IPS-18c (cell line): Measurements from ENCODE around the gene EVC2.

Experiments used
- H3K4me3 ChIP-seq: 2 replicates; pipeline ENCODE4 v1.7.0; 2013; ENCODE audit warnings: low read depth, mild to moderate bottlenecking, low read length, moderate library complexity; ENCODE audit not compliant: insufficient read depth
- H3K9me3 ChIP-seq: one replicate; pipeline ENCODE4 v1.6.1; 2013; ENCODE audit warnings: mild to moderate bottlenecking, low read length, moderate library complexity; ENCODE audit not compliant: control insufficient read depth, insufficient read depth

The EVC2 gene

DNA sequence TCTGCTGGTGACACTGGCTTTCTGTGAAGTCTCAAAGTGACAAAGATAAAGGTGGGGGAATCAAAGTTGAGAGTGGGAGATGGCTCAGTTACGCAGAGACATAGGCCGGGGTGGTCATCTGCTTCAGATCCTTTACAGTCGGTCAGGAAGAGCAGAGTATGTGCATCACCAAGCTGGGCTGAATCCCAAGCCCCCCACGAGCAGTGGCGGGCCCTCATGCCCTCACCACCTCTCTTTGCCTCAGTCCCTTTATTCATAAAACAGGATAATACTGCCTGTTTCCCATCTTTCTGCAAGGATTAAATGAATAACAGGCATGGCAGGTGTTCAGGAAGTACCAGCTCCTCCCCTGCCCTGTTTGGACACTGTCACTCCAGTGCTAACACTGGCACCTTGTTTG is 135.6 kb downstream of the EVC2 start:
- no peak overlapping the region for H3K4me3 ChIP-seq

DNA sequence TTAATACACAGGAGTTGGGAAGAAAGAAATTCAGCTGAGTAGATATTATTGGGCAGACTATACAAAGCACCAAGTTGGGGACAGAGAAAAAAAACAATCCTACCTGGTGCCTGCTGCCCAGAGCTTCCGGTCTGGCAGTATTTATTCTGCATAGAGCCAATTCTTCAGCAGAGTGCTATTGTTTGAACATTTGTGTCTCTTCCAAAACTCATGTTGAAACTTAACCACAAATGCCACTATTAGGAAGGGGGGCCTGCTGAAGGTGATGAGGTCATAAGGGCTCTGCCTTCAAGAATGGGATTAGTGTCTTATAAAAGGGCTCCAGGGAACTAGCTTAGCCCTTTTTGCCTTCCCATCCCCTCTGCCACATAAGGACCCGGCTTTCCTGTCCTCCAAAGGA is 136.2 kb downstream of the EVC2 start:
- H3K9me3 ChIP-seq = no peaks in the 10 kb centered on the region
- no peak overlapping the region for H3K4me3 ChIP-seq

More for the DNA sequence above, 135.6 kb downstream of the EVC2 start:
- H3K9me3 ChIP-seq = no peaks in the 10 kb centered on the region

DNA sequence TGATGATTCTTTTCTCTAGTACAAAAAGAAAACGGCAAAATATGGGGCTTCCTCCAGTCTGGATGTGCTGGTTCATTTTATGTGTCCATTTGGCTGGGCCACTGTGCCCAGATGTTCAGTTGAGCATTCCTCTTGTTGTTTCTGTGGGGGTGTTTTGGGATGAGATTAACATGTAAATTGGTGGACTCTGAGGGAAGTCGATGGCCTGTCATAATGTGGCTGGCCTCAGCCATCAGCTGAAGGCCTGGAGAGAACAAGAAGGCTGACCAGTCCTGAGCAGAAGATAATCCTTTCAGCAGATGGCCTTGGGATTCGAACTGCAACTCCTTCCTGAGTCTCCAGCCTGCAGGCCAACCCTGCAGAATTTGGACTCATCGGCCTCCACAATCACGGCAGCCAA is 136.7 kb downstream of the EVC2 start:
- H3K4me3 ChIP-seq = no peak overlapping the region

DNA sequence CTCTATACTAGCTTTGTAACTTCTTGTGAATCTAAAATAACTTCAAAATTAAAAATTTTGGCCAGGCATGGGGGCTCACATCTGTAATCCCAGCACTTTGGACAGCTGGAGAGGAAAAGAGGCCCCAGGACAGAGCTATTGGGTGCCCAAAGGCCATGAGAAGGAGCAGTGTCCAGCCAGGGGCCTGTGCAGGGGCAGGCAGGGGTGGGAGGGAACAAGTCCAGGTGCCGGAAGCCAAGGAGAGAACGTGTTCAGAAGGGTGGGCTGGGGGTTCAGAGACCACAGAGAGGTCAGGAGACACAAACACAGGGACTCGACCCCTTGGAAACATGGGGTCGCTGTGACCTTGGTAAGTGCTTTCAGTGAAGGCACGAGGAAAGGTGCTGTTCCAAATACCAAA is 138.9 kb downstream of the EVC2 start:
- Histone ChIP-seq H3K4me3 (no peak overlapping the region), H3K9me3 (no peaks in the 10 kb centered on the region)

More for the DNA sequence above, 136.7 kb downstream of the EVC2 start:
- H3K9me3 ChIP-seq = no peaks in the 10 kb centered on the region

DNA sequence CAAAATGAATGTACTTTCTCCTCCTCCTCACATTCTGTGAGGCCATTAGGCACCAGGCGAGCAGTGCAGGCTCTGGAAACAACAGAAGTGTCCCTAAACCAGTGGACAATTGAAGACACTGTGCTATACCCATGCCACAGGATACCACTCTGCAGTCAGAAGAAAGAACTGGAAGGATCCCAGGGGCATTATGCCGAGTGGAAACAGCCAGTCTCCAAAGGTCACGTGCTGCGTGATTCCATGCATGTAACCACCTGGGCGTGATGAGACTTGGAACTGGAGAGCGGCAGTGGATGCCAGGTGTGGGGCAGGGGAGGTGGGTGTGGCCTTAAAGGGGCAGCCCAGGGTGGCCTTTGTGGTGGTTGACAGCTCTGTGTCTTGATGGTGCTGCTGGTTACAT is 139.4 kb downstream of the EVC2 start:
- Histone ChIP-seq H3K9me3 (no peaks in the 10 kb centered on the region), H3K4me3 (no peak overlapping the region)

DNA sequence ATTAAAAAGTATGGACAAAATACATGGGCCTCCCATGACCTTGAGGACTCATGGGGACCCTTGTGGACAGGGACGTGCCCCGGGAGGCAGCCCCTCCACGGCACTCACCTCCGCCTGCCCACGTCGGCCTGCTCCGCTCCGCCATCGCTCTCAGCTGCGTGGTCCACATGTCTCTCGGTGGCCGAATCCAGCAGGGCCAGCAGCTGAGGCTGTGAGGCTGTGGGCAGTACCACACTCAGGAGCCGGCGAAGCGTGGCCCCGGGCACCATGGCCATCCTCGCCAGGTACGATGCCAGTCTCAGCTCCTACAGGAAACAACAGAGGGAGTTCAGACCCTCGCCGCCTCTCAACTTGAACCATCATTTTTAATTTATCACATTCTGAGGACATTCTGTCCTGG is 140.0 kb downstream of the EVC2 start:
- no peaks in the 10 kb centered on the region for H3K9me3 ChIP-seq
- H3K4me3 ChIP-seq = no peak overlapping the region

DNA sequence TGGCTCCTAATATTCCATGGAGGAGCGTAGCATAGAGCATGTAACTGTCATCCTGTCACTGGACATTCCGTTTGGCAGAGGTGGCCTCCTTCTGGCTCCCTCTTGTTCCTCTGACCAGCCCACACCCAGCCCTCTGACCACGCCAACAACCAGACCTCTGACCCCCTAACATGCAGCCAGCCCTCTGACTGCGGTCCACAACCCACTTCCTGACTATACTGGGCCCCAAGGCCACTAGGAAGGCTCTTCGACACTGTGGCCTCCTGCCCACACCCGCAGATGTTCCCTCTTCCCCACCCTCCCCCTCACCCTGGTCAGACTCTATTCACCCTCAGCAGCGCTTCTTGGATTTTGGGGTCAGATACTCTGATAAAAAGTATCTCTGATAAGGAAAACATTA is 141.4 kb downstream of the EVC2 start:
- Histone ChIP-seq H3K9me3 (no peaks in the 10 kb centered on the region), H3K4me3 (no peak overlapping the region)

DNA sequence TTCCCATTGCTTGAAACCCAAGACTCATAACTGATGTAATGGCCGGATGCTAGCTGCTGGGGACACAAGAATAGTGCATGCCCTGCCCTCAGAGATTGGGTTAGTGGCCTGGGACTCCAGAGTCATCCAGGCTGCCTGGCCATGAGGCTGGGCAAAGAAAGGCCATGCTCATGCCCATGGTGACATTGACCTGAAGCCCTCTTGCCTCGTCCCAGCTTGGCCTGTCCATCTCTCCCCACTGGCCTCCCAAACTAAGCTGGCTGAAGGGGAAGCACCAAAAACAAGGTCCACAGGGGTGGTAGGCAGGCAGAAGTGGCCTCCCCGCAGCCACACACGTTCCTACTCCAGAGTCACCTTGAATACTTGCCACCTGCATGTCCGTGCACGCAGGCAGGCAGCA is 141.8 kb downstream of the EVC2 start:
- H3K4me3 ChIP-seq = no peak overlapping the region
- no peaks in the 10 kb centered on the region for H3K9me3 ChIP-seq

DNA sequence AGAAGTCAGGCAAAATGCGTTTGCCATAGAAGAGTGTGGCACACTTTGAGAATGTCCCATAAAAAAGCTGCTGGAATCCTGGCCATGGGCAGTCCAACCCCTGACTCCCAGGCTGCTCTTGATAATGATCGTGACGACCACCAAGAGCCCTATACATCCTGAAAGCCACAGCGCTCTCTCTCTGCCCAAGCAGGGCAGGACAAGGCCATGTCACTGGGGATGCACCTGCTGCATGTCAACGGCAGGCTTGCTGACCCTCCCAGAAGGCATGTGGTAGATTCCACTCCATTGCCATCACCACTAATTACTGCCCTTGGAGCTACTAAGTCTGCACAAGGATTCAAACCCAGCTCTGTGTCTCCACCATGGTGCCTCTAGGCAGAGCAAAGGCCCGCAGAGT is 144.5 kb downstream of the EVC2 start:
- no peaks in the 10 kb centered on the region for H3K9me3 ChIP-seq
- no peak overlapping the region for H3K4me3 ChIP-seq

DNA sequence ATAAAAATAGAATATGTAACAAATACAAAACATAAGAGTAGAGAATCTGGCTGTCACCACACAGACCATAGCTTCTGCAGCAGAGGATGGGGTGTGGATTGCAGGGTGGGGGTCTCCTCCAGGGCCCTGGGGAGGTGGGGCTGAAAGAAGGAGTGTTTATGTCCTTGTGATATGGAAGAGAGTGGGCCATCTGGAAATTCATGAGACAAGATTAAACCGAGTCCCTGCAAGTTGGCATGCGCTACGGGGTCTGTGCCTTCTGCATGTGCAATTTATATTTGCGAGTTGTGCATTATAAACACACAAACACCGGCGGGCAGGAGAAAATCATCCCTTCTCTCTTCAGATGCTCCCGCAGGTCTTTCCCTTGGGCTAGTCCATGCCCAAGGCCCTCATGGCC is 145.9 kb downstream of the EVC2 start:
- H3K9me3 ChIP-seq = no peaks in the 10 kb centered on the region
- H3K4me3 ChIP-seq = no peak overlapping the region

DNA sequence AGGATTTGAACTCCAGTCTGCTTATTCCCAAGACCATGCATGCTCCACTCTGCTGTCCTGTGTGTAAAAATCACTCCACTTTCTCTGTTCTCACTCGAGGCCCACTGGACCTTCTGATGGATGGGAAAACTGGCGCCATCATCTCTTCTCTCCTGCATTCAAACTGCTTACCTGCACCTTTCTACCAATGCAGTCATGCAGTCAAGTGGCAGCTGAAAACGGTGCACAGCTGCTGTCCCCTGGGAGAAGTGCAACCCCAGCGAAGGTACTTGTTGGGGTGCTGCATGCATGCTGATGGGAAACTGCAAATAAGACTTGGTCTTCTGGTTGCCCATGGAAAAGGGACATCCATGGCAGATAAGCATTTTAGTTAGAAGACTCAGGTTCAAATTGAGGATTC is 147.1 kb downstream of the EVC2 start:
- H3K4me3 ChIP-seq = no peak overlapping the region

DNA sequence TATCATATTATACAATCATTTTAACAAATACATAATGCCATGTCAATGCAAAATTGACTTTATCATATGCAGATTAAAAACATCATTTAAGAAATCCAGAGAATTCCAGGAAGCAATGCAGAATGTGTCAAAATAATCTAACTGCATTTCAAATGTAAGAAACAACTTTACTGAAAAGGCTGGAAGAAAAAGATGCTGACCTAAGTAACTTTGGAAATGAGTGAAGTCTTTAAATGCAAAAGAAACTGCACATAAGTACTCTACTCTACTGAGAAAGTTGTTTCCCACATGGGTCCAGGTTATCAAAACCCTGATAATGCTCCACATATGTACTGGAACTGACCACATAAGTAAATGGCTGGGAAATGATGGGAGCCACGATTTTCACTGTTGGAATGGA is 149.9 kb downstream of the EVC2 start:
- H3K4me3 ChIP-seq = no peak overlapping the region
- H3K9me3 ChIP-seq = no peaks in the 10 kb centered on the region

More for the DNA sequence above, 147.1 kb downstream of the EVC2 start:
- H3K9me3 ChIP-seq = no peaks in the 10 kb centered on the region

DNA sequence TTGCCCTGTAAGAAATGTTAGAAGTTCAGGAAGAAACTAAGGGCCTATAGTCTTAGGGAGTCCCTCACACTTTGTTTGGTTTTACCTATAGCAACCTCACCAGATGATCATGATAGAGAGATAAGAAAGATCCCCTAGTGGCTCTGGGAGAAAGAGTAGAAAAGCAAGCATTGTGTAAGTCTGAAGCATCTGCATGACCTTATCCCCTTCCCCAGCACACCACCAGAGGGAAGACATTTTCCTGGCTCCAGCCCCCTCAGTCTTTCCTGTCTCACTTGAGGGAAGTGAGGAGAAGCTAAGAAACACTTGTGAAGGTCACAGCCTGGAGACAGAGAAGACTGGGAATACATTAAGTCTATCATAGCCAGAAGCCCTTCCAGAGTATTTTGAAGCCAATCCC is 154.0 kb downstream of the EVC2 start:
- Histone ChIP-seq H3K4me3 (no peak overlapping the region), H3K9me3 (peaks cover 6% of the 10 kb centered on the region)

DNA sequence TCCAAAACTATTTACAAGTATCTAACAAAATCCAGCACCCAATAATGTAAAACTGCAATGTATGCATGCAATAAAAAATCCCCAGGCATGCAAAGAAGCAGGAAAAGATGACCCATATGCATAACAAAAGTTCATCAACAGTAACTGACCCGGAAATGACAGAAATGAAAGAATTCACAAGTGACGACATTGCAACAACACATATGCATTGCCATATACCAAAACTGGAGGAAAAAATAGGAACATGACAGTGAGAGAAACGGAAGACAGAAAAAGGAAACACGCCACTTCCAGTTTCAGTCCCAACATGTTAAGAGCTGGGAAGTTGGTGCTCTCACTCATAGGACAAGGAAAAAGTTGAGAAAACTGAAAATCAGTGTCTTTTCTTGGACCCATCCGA is 154.6 kb downstream of the EVC2 start:
- Histone ChIP-seq H3K9me3 (peaks cover 6% of the 10 kb centered on the region), H3K4me3 (no peak overlapping the region)

DNA sequence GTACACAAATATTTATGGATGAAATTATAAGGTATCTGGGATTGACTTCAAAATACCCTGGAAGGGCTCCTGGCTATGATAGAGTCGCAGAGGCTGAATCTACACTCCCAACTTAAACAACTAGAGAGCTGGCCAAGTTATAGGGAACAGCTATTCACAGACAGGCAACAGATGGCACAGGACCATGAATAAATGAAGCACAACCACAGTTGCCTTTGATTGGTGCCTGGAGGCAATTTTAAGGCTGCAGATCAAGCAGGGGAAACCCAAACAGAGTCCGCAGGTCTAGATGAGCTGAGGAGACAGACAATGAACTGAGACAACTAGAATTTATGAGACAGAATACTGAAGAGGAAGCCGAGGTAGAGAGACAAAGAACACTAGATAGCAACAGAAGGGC is 155.9 kb downstream of the EVC2 start:
- Histone ChIP-seq H3K4me3 (no peak overlapping the region), H3K9me3 (peaks cover 6% of the 10 kb centered on the region)

DNA sequence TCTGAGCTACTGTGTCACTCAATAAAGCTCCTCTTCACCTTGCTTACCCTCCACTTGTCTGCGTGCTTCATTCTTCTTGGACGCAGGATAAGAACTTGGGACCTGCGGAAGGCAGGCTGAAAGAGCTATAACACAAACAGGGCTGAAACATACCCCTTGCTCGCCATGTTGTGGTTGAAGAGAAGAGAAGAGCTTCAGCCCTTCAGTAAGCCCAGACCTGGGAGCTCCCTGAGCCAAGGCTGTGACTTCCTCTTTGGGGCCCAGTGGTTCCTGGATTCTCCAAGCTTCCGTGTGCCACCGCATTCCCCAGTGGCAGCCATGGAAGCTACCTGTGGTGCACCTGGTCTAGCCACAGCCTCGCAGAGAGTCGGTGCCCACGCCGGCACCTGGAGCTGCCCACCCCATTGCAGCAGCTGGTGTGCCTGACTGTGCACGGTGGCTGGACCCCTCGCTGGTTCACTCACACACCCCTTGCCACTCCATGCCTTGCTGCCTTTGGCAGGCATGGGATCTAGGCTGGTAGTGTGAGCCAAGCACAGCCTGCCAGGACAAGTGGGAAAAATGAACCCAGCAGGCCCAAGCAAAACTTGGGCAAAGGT is 160.6 kb downstream of the EVC2 start:
- Histone ChIP-seq H3K9me3 (peaks cover 4% of the 10 kb centered on the region), H3K4me3 (no peak overlapping the region)

DNA sequence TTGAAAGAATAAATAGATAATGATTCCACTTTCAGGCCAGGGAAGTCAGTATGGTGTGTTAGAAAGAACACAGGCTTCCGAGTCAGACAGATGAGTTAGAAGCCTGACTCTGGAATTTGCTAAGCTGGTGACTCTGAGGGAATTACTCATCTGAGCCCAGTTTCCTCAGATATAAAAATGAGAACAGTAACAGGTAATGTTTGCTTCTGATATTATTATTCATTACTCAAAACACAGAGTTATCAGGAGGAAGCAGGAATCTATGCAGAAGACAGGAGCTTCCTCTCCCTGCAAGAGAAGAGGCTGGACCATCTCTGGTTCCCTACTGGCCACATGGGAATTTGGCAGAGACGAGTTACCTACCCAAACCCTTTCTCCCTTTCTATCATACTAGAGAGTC is 163.1 kb downstream of the EVC2 start:
- no peak overlapping the region for H3K4me3 ChIP-seq
- no peaks in the 10 kb centered on the region for H3K9me3 ChIP-seq

DNA sequence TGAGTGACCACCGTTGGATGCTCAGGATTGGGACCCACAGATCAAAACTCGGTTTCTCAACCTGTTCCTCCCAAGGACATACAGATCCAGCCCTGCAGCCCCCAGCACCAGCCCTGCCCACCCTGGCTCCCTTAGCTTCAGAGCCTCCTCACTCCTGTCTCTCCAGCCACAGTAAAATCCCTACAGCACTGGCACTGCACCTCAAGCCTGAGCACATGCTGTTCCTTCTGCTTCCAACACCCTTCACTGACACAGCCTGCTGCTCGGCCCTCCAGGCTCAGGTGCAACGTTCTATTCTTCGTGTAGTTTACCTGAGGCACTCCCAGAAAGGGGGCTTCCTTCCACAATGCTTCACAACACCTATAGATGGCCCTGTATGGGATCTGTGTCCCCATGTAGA is 163.6 kb downstream of the EVC2 start:
- no peak overlapping the region for H3K4me3 ChIP-seq
- no peaks in the 10 kb centered on the region for H3K9me3 ChIP-seq

DNA sequence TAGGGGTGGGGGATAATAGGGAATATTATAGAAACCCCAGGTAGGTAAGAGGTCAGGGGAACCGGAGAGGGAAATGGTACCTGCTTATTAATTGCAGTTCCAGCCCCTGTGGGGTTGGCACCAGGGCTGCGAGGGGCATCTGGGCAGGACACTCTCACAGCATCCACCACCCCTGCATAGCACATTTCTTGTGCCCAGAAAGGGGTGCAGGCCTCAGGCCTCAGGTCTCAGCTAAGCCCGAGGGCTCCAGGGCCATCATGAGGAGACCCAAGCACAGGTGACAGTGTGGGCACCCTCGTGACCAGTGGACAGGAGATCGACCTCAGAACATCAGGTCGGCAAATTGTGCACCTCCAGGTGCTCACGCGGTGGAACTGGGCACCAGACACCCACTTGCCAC is 164.7 kb downstream of the EVC2 start:
- Histone ChIP-seq H3K4me3 (no peak overlapping the region), H3K9me3 (no peaks in the 10 kb centered on the region)
